Myocyte (in vitro differentiated cells): Measurements from ENCODE around the gene CHRNA1. TPM values are rescaled to one million over a fixed set of nuclear protein-coding genes. Genes with fewer than 3 reads are reported as not detected.

Experiments
- DNase-seq: peaks from one replicate; pipeline ENCODE4 v3.0.0-alpha.2; 2012; ENCODE audit warnings: low read depth
- polyA plus RNA-seq: library from polyadenylated mRNA; unstranded; fragments of >200 nt; gene quantifications from one replicate; pipeline ENCODE4 v1.2.1, GENCODE V29; 2012; ENCODE audit warnings: missing spikeins
- total RNA-seq: library from RNA; depleted of rRNA; stranded (reverse); fragments of >200 nt; gene quantifications from 2 replicates; pipeline ENCODE4 v1.2.3, GENCODE V29; 2014

The CHRNA1 gene
- total RNA-seq, result 1,841 and 1,867 TPM in 2 replicates
- 770 TPM for polyA plus RNA-seq

GRCh38 chr2:174764280-174765255 lies at the start of gene CHRNA1:
Gene CHRNA1, minus strand, starts transcription at chr2:174764472. Its CDS starts 78 bp downstream, at chr2:174764394.
- peak; percentile 97 for DNase-seq

- DNase-seq, result no peak
These were observed 47.8 kb upstream of the CHRNA1 start for GRCh38 chr2:174812037-174812436.

- DNase-seq, result no peak
These were observed 43.7 kb upstream of the CHRNA1 start for GRCh38 chr2:174807931-174808330.

GRCh38 chr2:174805803-174806202 lies 41.5 kb upstream of the CHRNA1 start:
- DNase-seq, result no peak

- DNase-seq, result no peak
These were observed 38.2 kb upstream of the CHRNA1 start for GRCh38 chr2:174802459-174802858.

- DNase-seq, result no peak
These were observed 36.3 kb upstream of the CHRNA1 start for GRCh38 chr2:174800436-174801205.

- DNase-seq, result no peak
These were observed 34.5 kb upstream of the CHRNA1 start for GRCh38 chr2:174798801-174799200.

- no peak for DNase-seq
These were observed 33.6 kb upstream of the CHRNA1 start for GRCh38 chr2:174797781-174798276.

GRCh38 chr2:174796319-174796771 lies 32.1 kb upstream of the CHRNA1 start:
- DNase-seq, result no peak

GRCh38 chr2:174794851-174795374 lies 30.6 kb upstream of the CHRNA1 start:
- DNase-seq, result no peak

GRCh38 chr2:174792309-174793025 lies 28.2 kb upstream of the CHRNA1 start:
- no peak for DNase-seq

GRCh38 chr2:174791746-174792280 lies 27.5 kb upstream of the CHRNA1 start:
- no peak for DNase-seq

GRCh38 chr2:174791020-174791419 lies 26.7 kb upstream of the CHRNA1 start:
- DNase-seq, result no peak

- no peak for DNase-seq
These were observed 24.7 kb upstream of the CHRNA1 start for GRCh38 chr2:174789001-174789400.

GRCh38 chr2:174788291-174788929 lies 24.1 kb upstream of the CHRNA1 start:
- DNase-seq, result no peak

- peak; percentile 79 for DNase-seq
These were observed 23.4 kb upstream of the CHRNA1 start for GRCh38 chr2:174787487-174788205.

GRCh38 chr2:174786066-174786725 lies 21.9 kb upstream of the CHRNA1 start:
- no peak for DNase-seq

GRCh38 chr2:174785481-174785880 lies 21.2 kb upstream of the CHRNA1 start:
- DNase-seq, result no peak

GRCh38 chr2:174784909-174785308 lies 20.6 kb upstream of the CHRNA1 start:
- no peak for DNase-seq
